ENCODE data around the gene SEC61A2. TPM values are rescaled to one million over a fixed set of nuclear protein-coding genes. Genes with fewer than 3 reads are reported as not detected.

The SEC61A2 gene
- total and polyA plus RNA-seq, 8 donors: 0.58 to 17.4 (median 6.8) TPM

GRCh38 chr10:12212454-12212853, 83.0 kb downstream of the SEC61A2 start:
- Histone ChIP-seq H3K4me1 (peaks cover 0 to 17% (median 7%) of the 10 kb centered on the region in 4 donors), H3K27ac (no peak overlapping the region), H3K9me3 (no peaks in the 10 kb centered on the region), H3K4me3 (no peak overlapping the region), H3K27me3 (no peaks in the 10 kb centered on the region), H3K36me3 (peaks cover 22 to 78% (median 70%) of the 10 kb centered on the region in 4 donors)
- TF ChIP-seq POLR2A (IDR thresholded peaks at IDR 0.05) (no peak), POLR2AphosphoS5 (IDR thresholded peaks at IDR 0.05) (no peak), CTCF (IDR thresholded peaks at IDR 0.05) (no peak), EP300 (IDR thresholded peaks at IDR 0.05) (no peak)
- no peak for DNase-seq
- 85 to 96% (median 90%) methylated on average over 3 of the region's 3 CpGs for WGBS, 5 donors
- intact Hi-C loops (cut with DNase I; ENCODE audit: low total_unique reads): no loop called here

- intact Hi-C loops (cut with DNase I; ENCODE audit: low total_unique reads): no loop called here
- H3K36me3 ChIP-seq: peaks cover 25 to 78% (median 70%) of the 10 kb centered on the region in 4 donors
- WGBS, 5 donors: 59 to 71% (median 63%) methylated on average over 3 of the region's 3 CpGs
- H3K4me3 ChIP-seq: no peak overlapping the region
- no peak for TF ChIP-seq CTCF (IDR thresholded peaks at IDR 0.05)
- no peak for TF ChIP-seq EP300 (IDR thresholded peaks at IDR 0.05)
- no peak for TF ChIP-seq POLR2AphosphoS5 (IDR thresholded peaks at IDR 0.05)
- TF ChIP-seq POLR2A (IDR thresholded peaks at IDR 0.05): no peak
- no peak for DNase-seq
- no peaks in the 10 kb centered on the region for H3K9me3 ChIP-seq
- no peaks in the 10 kb centered on the region for H3K27me3 ChIP-seq
- no peak overlapping the region for H3K27ac ChIP-seq
- peaks cover 0 to 17% (median 7%) of the 10 kb centered on the region in 4 donors for H3K4me1 ChIP-seq
Measured at GRCh38 chr10:12213621-12214020, 84.1 kb downstream of the SEC61A2 start.

GRCh38 chr10:12214093-12214492, 84.6 kb downstream of the SEC61A2 start:
- no peak for DNase-seq

GRCh38 chr10:12214763-12215218, 85.3 kb downstream of the SEC61A2 start:
- Histone ChIP-seq H3K4me3 (peak overlapping the region in 1 of 4 donors; percentile 4), H3K36me3 (peaks cover 22 to 78% (median 70%) of the 10 kb centered on the region in 4 donors), H3K4me1 (peaks cover 0 to 18% (median 8%) of the 10 kb centered on the region in 4 donors), H3K27ac (peak overlapping the region in 4 of 5 donors; percentile 5 to 52 (median 36)), H3K27me3 (no peaks in the 10 kb centered on the region), H3K9me3 (no peaks in the 10 kb centered on the region)
- WGBS, 5 donors: 24 to 43% (median 33%) methylated on average over 6 of the region's 6 CpGs
- intact Hi-C loops (cut with DNase I; ENCODE audit: low total_unique reads): no loop called here
- DNase-seq: peak in 1 of 2 donors; percentile 73
- TF ChIP-seq CTCF (IDR thresholded peaks at IDR 0.05): peak in 5 of 7 experiments; percentile 19 to 62 (median 40)
- TF ChIP-seq EP300 (IDR thresholded peaks at IDR 0.05): no peak

More at GRCh38 chr10:12214093-12214492, 84.6 kb downstream of the SEC61A2 start:
- peak overlapping the region in 3 of 5 donors; percentile 27 to 52 (median 46) for H3K27ac ChIP-seq
- H3K4me3 ChIP-seq: no peak overlapping the region
- intact Hi-C loops (cut with DNase I; ENCODE audit: low total_unique reads): no loop called here
- H3K4me1 ChIP-seq: peaks cover 0 to 17% (median 7%) of the 10 kb centered on the region in 4 donors
- H3K27me3 ChIP-seq: no peaks in the 10 kb centered on the region
- TF ChIP-seq POLR2AphosphoS5 (IDR thresholded peaks at IDR 0.05) (no peak), EP300 (IDR thresholded peaks at IDR 0.05) (no peak), POLR2A (IDR thresholded peaks at IDR 0.05) (no peak), CTCF (IDR thresholded peaks at IDR 0.05) (no peak)
- no peaks in the 10 kb centered on the region for H3K9me3 ChIP-seq
- peaks cover 25 to 78% (median 70%) of the 10 kb centered on the region in 4 donors for H3K36me3 ChIP-seq
- 62 to 81% (median 78%) methylated on average over 4 of the region's 4 CpGs for WGBS, 5 donors

Small RNAs within 50 kb of the gene (small RNA-seq; reads per million reads assigned to genes)
- gene MIR548AK: 0 reads per million in 4 donors
- gene RNU6-88P: 0 reads per million in 4 donors

Other genes starting within 250 kb of the SEC61A2 start
- 10 to 100 TPM; 14.5 to 23.5 (median 17.5) TPM for gene UPF2, start 86.9 kb upstream of the SEC61A2 start, total RNA-seq
- 10 to 100 TPM in 1 of 3 donors, 1 to 10 TPM in 2; 8.7 to 48.6 (median 9.5) TPM for gene UPF2, start 86.9 kb upstream of the SEC61A2 start, polyA plus RNA-seq
- gene DHTKD1, start 60.7 kb upstream of the SEC61A2 start, total RNA-seq: 10 to 100 TPM in 3 of 5 donors, 1 to 10 TPM in 2; 6.4 to 98.2 (median 19.0) TPM
- 1 to 10 TPM; 7.1 to 9.8 (median 7.7) TPM for gene DHTKD1, start 60.7 kb upstream of the SEC61A2 start, polyA plus RNA-seq
- 10 to 100 TPM; 21.4 to 49.4 (median 37.9) TPM for gene NUDT5, start 66.2 kb downstream of the SEC61A2 start, total RNA-seq
- 10 to 100 TPM; 30.2 to 45.3 (median 39.6) TPM for gene NUDT5, start 66.2 kb downstream of the SEC61A2 start, polyA plus RNA-seq
- 100 to 1,000 TPM in 1 of 5 donors, 10 to 100 TPM in 4; 22.3 to 103 (median 62.4) TPM for gene CDC123, start 66.5 kb downstream of the SEC61A2 start, total RNA-seq
- gene CDC123, start 66.5 kb downstream of the SEC61A2 start, polyA plus RNA-seq: 10 to 100 TPM; 30.3 to 41.7 (median 39.4) TPM
- gene CAMK1D, start 219.9 kb downstream of the SEC61A2 start, total RNA-seq: 10 to 100 TPM in 1 of 5 donors, 1 to 10 TPM in 4; 3.1 to 26.9 (median 7.7) TPM
- 1 to 10 TPM; 1.4 to 2.0 (median 1.9) TPM for gene CAMK1D, start 219.9 kb downstream of the SEC61A2 start, polyA plus RNA-seq